Measurements from ENCODE around the gene SLC12A7.

The SLC12A7 gene

GRCh38 chr5:1050423-1051365 lies 61.2 kb downstream of the SLC12A7 start:
- DNase-seq (ENCODE audit: low spot score), result peak; percentile 93

- DNase-seq (ENCODE audit: low spot score), result no peak
Measured at GRCh38 chr5:1048861-1049838, 62.7 kb downstream of the SLC12A7 start.

GRCh38 chr5:1048162-1048721 lies 63.6 kb downstream of the SLC12A7 start:
- no peak for DNase-seq (ENCODE audit: low spot score)

- DNase-seq (ENCODE audit: low spot score), result no peak
Measured at GRCh38 chr5:1047332-1047965, 64.4 kb downstream of the SLC12A7 start.

- DNase-seq (ENCODE audit: low spot score), result no peak
Measured at GRCh38 chr5:1045960-1046560, 65.8 kb downstream of the SLC12A7 start.

- DNase-seq (ENCODE audit: low spot score), result no peak
Measured at GRCh38 chr5:1044117-1044516, 67.7 kb downstream of the SLC12A7 start.

- no peak for DNase-seq (ENCODE audit: low spot score)
Measured at GRCh38 chr5:1043327-1043726, 68.5 kb downstream of the SLC12A7 start.

- DNase-seq (ENCODE audit: low spot score), result no peak
Measured at GRCh38 chr5:1042626-1043025, 69.2 kb downstream of the SLC12A7 start.

GRCh38 chr5:1041225-1042143 lies 70.4 kb downstream of the SLC12A7 start:
- no peak for DNase-seq (ENCODE audit: low spot score)

GRCh38 chr5:1040571-1040970 lies 71.3 kb downstream of the SLC12A7 start:
- DNase-seq (ENCODE audit: low spot score), result no peak

- no peak for DNase-seq (ENCODE audit: low spot score)
Measured at GRCh38 chr5:1039706-1040260, 72.1 kb downstream of the SLC12A7 start.

- DNase-seq (ENCODE audit: low spot score), result no peak
Measured at GRCh38 chr5:1039210-1039548, 72.7 kb downstream of the SLC12A7 start.

GRCh38 chr5:1038417-1039209 lies 73.2 kb downstream of the SLC12A7 start:
- DNase-seq (ENCODE audit: low spot score), result no peak

GRCh38 chr5:1037671-1038416 lies 74.0 kb downstream of the SLC12A7 start:
- DNase-seq (ENCODE audit: low spot score), result no peak

GRCh38 chr5:1037123-1037670 lies 74.7 kb downstream of the SLC12A7 start:
- no peak for DNase-seq (ENCODE audit: low spot score)

GRCh38 chr5:1036504-1037122 lies 75.2 kb downstream of the SLC12A7 start:
- DNase-seq (ENCODE audit: low spot score), result no peak

Measured in NAMALWA (cell line).